H9 (cell line): ENCODE data around the gene PHF20. TPM values are rescaled to one million over a fixed set of nuclear protein-coding genes. Genes with fewer than 3 reads are reported as not detected.

Source experiments
- DNase-seq: peaks from one replicate; pipeline ENCODE4 v3.0.0-alpha.2; 2017
- H2AFZ ChIP-seq: one replicate; pipeline ENCODE4 v1.6.1; 2013; ENCODE audit warnings: mild to moderate bottlenecking, low read length, control low read depth, moderate library complexity
- H2AK5ac ChIP-seq: 2 replicates; pipeline ENCODE4 v1.6.1; 2013; ENCODE audit warnings: low read length, control low read depth, mixed read lengths; ENCODE audit not compliant: insufficient read length
- H2BK120ac ChIP-seq: one replicate; pipeline ENCODE4 v1.6.1; 2013; ENCODE audit warnings: low read depth, mild to moderate bottlenecking, low read length, control low read depth, inconsistent platforms; ENCODE audit not compliant: poor library complexity, severe bottlenecking
- H2BK12ac ChIP-seq: 2 replicates; pipeline ENCODE4 v1.6.1; 2013; ENCODE audit warnings: low read length, control low read depth, mixed read lengths, low read depth; ENCODE audit not compliant: insufficient read length
- H2BK15ac ChIP-seq: 2 replicates; pipeline ENCODE4 v1.6.1; 2013; ENCODE audit warnings: low read depth, low read length, control low read depth
- H2BK20ac ChIP-seq: one replicate; pipeline ENCODE4 v1.6.1; 2013; ENCODE audit warnings: low read depth, mild to moderate bottlenecking, low read length, control low read depth, inconsistent platforms; ENCODE audit not compliant: poor library complexity, severe bottlenecking
- H2BK5ac ChIP-seq: 2 replicates; pipeline ENCODE4 v1.6.1; 2013; ENCODE audit warnings: low read length, control low read depth, mixed read lengths; ENCODE audit not compliant: insufficient read length
- H3K14ac ChIP-seq: 2 replicates; pipeline ENCODE4 v1.6.1; 2013; ENCODE audit warnings: low read length, control low read depth; ENCODE audit not compliant: insufficient read depth
- H3K18ac ChIP-seq: 2 replicates; pipeline ENCODE4 v1.6.1; 2013; ENCODE audit warnings: low read depth, mild to moderate bottlenecking, mixed read lengths, low read length, control low read depth; ENCODE audit not compliant: insufficient read length
- H3K23ac ChIP-seq: 2 replicates; pipeline ENCODE4 v1.6.1; 2013; ENCODE audit warnings: low read length, control low read depth, mixed read lengths, low read depth; ENCODE audit not compliant: insufficient read length
- H3K23me2 ChIP-seq: 2 replicates; pipeline ENCODE4 v1.6.1; 2013; ENCODE audit warnings: low read depth, mild to moderate bottlenecking, mixed read lengths, low read length, control low read depth; ENCODE audit not compliant: insufficient read length, poor library complexity, severe bottlenecking
- H3K27ac ChIP-seq: 2 replicates; pipeline ENCODE4 v1.5.1; 2013; ENCODE audit warnings: low read length, control low read depth, mixed read lengths, low read depth; ENCODE audit not compliant: insufficient read length
- H3K27me3 ChIP-seq: 2 replicates; pipeline ENCODE4 v1.6.1; 2013; ENCODE audit warnings: low read length, control low read depth, inconsistent platforms; ENCODE audit not compliant: insufficient read depth
- H3K4ac ChIP-seq: 2 replicates; pipeline ENCODE4 v1.6.1; 2013; ENCODE audit warnings: low read depth, mild to moderate bottlenecking, control low read depth, inconsistent platforms, low read length, moderate library complexity
- H3K4me1 ChIP-seq: 2 replicates; pipeline ENCODE4 v1.6.1; 2013; ENCODE audit warnings: low read length, control low read depth, inconsistent platforms; ENCODE audit not compliant: insufficient read depth
- H3K4me2 ChIP-seq: 2 replicates; pipeline ENCODE4 v1.6.1; 2013; ENCODE audit warnings: low read length, control low read depth, mixed read lengths; ENCODE audit not compliant: insufficient read length, insufficient read depth
- H3K56ac ChIP-seq: 2 replicates; pipeline ENCODE4 v1.6.1; 2013; ENCODE audit warnings: low read depth, mild to moderate bottlenecking, mixed read lengths, low read length, control low read depth; ENCODE audit not compliant: insufficient read length
- H3K79me1 ChIP-seq: 2 replicates; pipeline ENCODE4 v1.6.1; 2013; ENCODE audit warnings: low read depth, mild to moderate bottlenecking, moderate library complexity, low read length, control low read depth, inconsistent platforms; ENCODE audit not compliant: insufficient read depth, poor library complexity, severe bottlenecking
- H3K79me2 ChIP-seq: 2 replicates; pipeline ENCODE4 v1.6.1; 2013; ENCODE audit warnings: low read length, control low read depth, inconsistent platforms; ENCODE audit not compliant: insufficient read depth
- H3K9ac ChIP-seq: 2 replicates; pipeline ENCODE4 v1.6.1; 2013; ENCODE audit warnings: low read length, control low read depth, mixed read lengths; ENCODE audit not compliant: insufficient read length; ENCODE audit errors: extremely low read depth
- H3K9me3 ChIP-seq: one replicate; pipeline ENCODE4 v1.6.1; 2013; ENCODE audit warnings: low read depth, low read length, inconsistent platforms; ENCODE audit not compliant: control insufficient read depth
- H3T11ph ChIP-seq: one replicate; pipeline ENCODE4 v1.6.1; 2013; ENCODE audit warnings: mild to moderate bottlenecking, low read length, control low read depth, inconsistent platforms
- H4K20me1 ChIP-seq: one replicate; pipeline ENCODE4 v1.6.1; 2013; ENCODE audit not compliant: control insufficient read depth, insufficient read length, insufficient read depth
- H4K5ac ChIP-seq: 2 replicates; pipeline ENCODE4 v1.6.1; 2013; ENCODE audit warnings: low read depth, mild to moderate bottlenecking, mixed read lengths, low read length, control low read depth; ENCODE audit not compliant: insufficient read length
- H4K8ac ChIP-seq: replicated peaks from 2 replicates; pipeline ENCODE4 v1.6.1; 2013; ENCODE audit warnings: low read length, control low read depth, mixed read lengths, low read depth; ENCODE audit not compliant: insufficient read length
- H4K91ac ChIP-seq: 2 replicates; pipeline ENCODE4 v1.6.1; 2013; ENCODE audit warnings: low read depth, mild to moderate bottlenecking, moderate library complexity, mixed read lengths, low read length, control low read depth; ENCODE audit not compliant: insufficient read length
- H3K27ac Mint-ChIP-seq, 3 experiments: 2 replicates in 2 of 3; 3 replicates in 1 of 3; pipeline ENCODE4 v1.8.0; 2020 to 2021; ENCODE audit warnings: mixed read lengths in 3 of 3, mild to moderate bottlenecking in 1 of 3, moderate library complexity in 1 of 3
- H3K27me3 Mint-ChIP-seq: 2 replicates; pipeline ENCODE4 v1.8.0; 2021; ENCODE audit warnings: low read depth, mild to moderate bottlenecking, moderate library complexity, mixed read lengths
- H3K36me3 Mint-ChIP-seq, 3 experiments: 2 replicates in 2 of 3; 3 replicates in 1 of 3; pipeline ENCODE4 v1.8.0; 2020 to 2021; ENCODE audit warnings: low read depth in 3 of 3, mixed read lengths in 3 of 3; ENCODE audit not compliant: insufficient read depth in 1 of 3
- H3K4me1 Mint-ChIP-seq, 2 experiments: 2 replicates each; pipeline ENCODE4 v1.8.0; 2020; ENCODE audit warnings: mixed read lengths in 2 of 2
- H3K4me3 Mint-ChIP-seq, 2 experiments: 2 replicates in 1 of 2; 3 replicates in 1 of 2; pipeline ENCODE4 v1.8.0; 2020 to 2021; ENCODE audit warnings: mild to moderate bottlenecking in 2 of 2, mixed read lengths in 2 of 2, moderate library complexity in 1 of 2
- H3K9me3 Mint-ChIP-seq, 2 experiments: 2 replicates in 1 of 2; 3 replicates in 1 of 2; pipeline ENCODE4 v1.8.0; 2020; ENCODE audit warnings: mild to moderate bottlenecking in 2 of 2, mixed read lengths in 2 of 2, moderate library complexity in 1 of 2
- CTCF ChIP-seq: fragments of 200-600 bp; sonication (generic); conservative IDR thresholded peaks from 3 replicates; pipeline ENCODE4 v1.8.0; 2021; ENCODE audit warnings: antibody characterized with exemption, mild to moderate bottlenecking
- WGBS: extraction: QIAGEN DNeasy Blood & Tissue Kit; methylation state at CpG from one replicate; pipeline ENCODE4 v1.1.7; 2013; ENCODE audit warnings: missing lambda C conversion rate, low lambda C conversion rate, mixed read lengths; ENCODE audit not compliant: insufficient read length; ENCODE audit errors: extremely low coverage; 5-methylcytosine and 5-hydroxymethylcytosine counted together
- total RNA-seq: library from RNA; stranded (reverse); gene quantifications from 2 replicates; pipeline ENCODE4 v1.2.1, GENCODE V29; 2021

The PHF20 gene
- total RNA-seq, 1 experiment from 2014 or later = 50.3 TPM

- Histone ChIP-seq H2BK15ac (no peak overlapping the region), H3K27me3 (no peaks in the 10 kb centered on the region), H3K14ac (no peak overlapping the region), H3K56ac (no peak overlapping the region), H2BK12ac (no peak overlapping the region), H4K8ac (no peak overlapping the region), H3K79me1 (peaks cover 3% of the 10 kb centered on the region), H3K4me1 (no peaks in the 10 kb centered on the region), H3K23me2 (no peaks in the 10 kb centered on the region), H3K23ac (no peak overlapping the region), H3K9me3 (no peaks in the 10 kb centered on the region), H4K5ac (no peak overlapping the region), H3K79me2 (peaks cover 5% of the 10 kb centered on the region; the same call in 1 of the 2 replicates), H2BK5ac (no peak overlapping the region), H4K20me1 (no peaks in the 10 kb centered on the region), H2BK20ac (no peak overlapping the region), H2AK5ac (no peak overlapping the region), H2BK120ac (no peak overlapping the region), H2AFZ (no peak overlapping the region), H3K18ac (no peak overlapping the region), H3K4me2 (no peak overlapping the region), H3K4ac (no peak overlapping the region), H4K91ac (no peak overlapping the region), H3K9ac (no peak overlapping the region), H3T11ph (no peak overlapping the region), H3K27ac (no peak overlapping the region)
- Mint-ChIP-seq H3K4me3 (no peak overlapping the region), H3K27ac (no peak overlapping the region), H3K4me1 (peaks cover 2 to 3% of the 10 kb centered on the region in 2 experiments; a peak in 3 of 4 replicates), H3K9me3 (no peaks in the 10 kb centered on the region), H3K27me3 (no peaks in the 10 kb centered on the region), H3K36me3 (peaks cover 16 to 26% (median 19%) of the 10 kb centered on the region in 3 experiments)
- no peak for DNase-seq
- no CpG with 5 or more reads among the region's 3 CpGs for WGBS
- no peak for TF ChIP-seq CTCF
Observed at GRCh38 chr20:35828434-35828833, 56.6 kb downstream of the PHF20 start.
